Fibroblast of villous mesenchyme (primary cell): ENCODE data around the gene P2RY11. TPM values are rescaled to one million over a fixed set of nuclear protein-coding genes. Genes with fewer than 3 reads are reported as not detected.

ENCODE experiments used
- DNase-seq: peaks from one replicate; pipeline ENCODE4 v3.0.0-alpha.2; 2010; ENCODE audit warnings: low read depth
- H3K4me3 ChIP-seq: 2 replicates; pipeline ENCODE4 v1.5.1; 2011; ENCODE audit warnings: low read depth, mild to moderate bottlenecking, low read length
- CTCF ChIP-seq: IDR thresholded peaks from 2 replicates; pipeline ENCODE4 v1.5.1; 2012; ENCODE audit warnings: low read depth, mild to moderate bottlenecking, low read length; ENCODE audit not compliant: insufficient read depth
- total RNA-seq: library from RNA; depleted of rRNA; stranded (reverse); fragments of >200 nt; gene quantifications from 2 replicates; pipeline ENCODE4 v1.2.3, GENCODE V29; 2012

Gene P2RY11
- total RNA-seq, 1 donor = 0.43 TPM

GRCh38 chr19:10149427-10149826 lies 37.9 kb downstream of the P2RY11 start:
- DNase-seq = no peak
- no peak overlapping the region for H3K4me3 ChIP-seq
- no peak for TF ChIP-seq CTCF

- H3K4me3 ChIP-seq = no peak overlapping the region
- no peak for DNase-seq
- no peak for TF ChIP-seq CTCF
Observed at GRCh38 chr19:10151521-10151920, 40.0 kb downstream of the P2RY11 start.

DNA sequence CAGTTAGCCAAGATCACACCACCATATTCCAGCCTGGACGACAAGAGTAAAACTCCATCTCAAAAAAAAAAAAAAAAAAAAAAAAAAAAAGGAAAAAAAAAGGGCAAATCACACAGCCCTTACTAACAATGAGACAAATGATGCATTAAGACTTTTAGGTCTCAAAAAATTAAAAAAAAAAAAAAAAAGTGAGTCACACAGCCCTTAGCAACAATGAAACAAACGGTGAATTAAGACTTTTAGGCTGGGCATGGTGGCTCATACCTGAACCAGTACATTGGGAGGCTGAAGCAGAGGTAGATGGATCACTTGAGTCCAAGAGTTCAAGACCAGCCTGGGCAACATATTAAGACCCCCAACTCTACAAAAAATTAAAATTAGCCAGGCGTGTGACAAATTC lies 40.6 kb downstream of the P2RY11 start:
- TF ChIP-seq CTCF = no peak
- H3K4me3 ChIP-seq = no peak overlapping the region
- no peak for DNase-seq

DNA sequence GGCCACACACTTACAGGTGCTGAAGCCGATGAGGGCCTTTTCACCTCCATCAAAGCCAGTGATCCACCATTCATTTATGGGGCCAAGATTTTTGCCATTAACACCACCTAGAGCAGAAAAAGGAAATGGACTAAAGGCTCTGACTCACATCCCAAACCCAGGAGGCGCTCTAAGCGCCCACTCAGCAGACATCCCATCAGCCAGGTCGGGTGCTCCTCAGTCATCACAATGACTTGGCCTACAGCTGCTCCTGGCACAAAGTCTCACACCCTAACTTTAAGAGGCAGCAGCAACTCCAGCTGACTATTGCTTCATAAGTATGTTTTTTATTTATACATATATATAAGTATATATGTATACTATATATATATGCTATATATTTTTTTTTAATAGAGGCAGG lies 44.3 kb downstream of the P2RY11 start:
- no peak overlapping the region for H3K4me3 ChIP-seq
- TF ChIP-seq CTCF = no peak
- no peak for DNase-seq

DNA sequence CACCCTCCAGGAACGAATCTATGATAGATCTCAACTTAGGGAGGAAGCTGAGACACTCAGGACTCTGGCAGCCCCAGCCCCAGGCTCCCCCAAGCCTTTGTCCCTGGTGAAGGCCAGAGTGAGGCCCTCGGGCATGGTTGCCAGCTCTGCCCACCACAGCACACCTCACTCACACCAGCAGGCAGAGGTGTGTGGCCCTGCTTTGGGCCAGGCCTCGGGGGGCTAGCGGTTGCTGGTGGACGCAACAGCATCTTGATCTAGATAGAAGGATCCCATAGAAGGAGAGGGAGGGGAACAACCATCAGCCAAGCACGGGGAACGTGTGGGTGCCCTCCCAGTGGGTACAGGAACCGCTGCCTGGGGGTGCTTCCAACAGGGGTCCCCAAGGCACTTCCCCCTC lies 46.6 kb downstream of the P2RY11 start:
- no peak for TF ChIP-seq CTCF
- H3K4me3 ChIP-seq = no peak overlapping the region
- DNase-seq = no peak

DNA sequence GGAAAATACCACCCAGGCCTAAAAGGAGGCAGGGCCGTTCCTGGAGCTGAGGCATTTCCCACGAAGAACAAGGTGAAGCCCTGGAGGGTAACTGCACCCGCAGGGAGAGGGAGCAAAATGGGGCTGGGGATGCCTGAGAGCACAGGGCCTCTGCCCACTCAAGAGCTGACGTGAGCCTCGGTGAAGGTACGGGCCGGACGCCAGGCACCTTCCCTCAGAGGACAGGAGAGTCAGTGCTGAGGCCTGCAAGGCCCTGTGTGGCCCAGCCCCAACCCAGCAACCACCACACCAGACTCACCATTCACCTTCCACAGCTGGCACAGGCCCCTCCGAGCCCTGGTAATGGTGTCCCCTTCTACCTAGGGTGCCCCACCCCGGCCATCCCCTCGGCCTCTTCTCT lies 47.0 kb downstream of the P2RY11 start:
- no peak for DNase-seq
- TF ChIP-seq CTCF = no peak
- no peak overlapping the region for H3K4me3 ChIP-seq

- TF ChIP-seq CTCF = no peak
- DNase-seq = no peak
- H3K4me3 ChIP-seq = no peak overlapping the region
Observed at GRCh38 chr19:10159610-10160009, 48.1 kb downstream of the P2RY11 start.
